ENCODE data around the gene STAT1. TPM values are rescaled to one million over a fixed set of nuclear protein-coding genes. Genes with fewer than 3 reads are reported as not detected.

STAT1 gene
- 10 to 100 TPM; 23.2 to 67.8 (median 52.2) TPM for total RNA-seq

DNA sequence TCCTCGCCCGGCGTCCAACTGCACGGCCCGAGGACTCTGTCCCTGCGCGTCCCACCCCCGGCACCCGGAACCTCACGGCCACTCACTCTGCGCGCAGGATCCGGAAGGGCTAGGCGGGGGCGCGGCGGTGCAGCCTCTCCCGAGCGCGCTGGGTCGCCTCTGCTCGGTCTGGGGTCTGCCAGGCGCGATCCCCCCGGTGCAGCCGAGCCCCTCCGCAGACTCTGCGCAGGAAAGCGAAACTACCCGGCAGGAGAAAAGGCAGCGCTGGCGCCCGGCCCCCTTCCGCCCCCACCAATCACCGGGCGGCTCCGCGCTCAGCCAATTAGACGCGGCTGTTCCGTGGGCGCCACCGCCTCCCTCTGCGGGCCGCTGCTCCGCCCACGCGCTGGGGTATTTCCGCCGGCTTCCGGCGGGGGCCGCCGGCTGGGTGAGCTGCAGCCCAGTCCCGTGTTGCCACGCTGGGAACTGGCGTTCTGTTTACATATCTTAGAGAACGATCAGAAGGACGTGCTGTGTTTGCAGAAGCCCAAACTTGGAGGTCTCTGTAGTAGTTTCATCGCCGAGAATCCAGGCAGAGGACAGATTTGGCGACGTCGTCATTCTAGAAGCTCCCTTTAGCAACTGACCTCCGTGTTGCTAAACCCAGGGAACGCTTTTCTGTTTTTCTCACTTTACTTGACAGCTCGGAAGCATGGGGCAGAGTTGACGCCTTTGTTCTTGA lies at the start of gene STAT1:
Gene STAT1, minus strand, starts transcription at position 240 of the 721 bp plus-strand sequence. CDS start 4,168 bp downstream, outside the sequence.
- intact Hi-C loops (cut with DNase I; ENCODE audit: low total_unique reads) (no loop called here), in situ Hi-C loops (cut with MboI; ENCODE audit: low pct_ligation_motif_present in 1 of 4, low pct_unique_long_range_greater_than_20kb in 1 of 4, low sequenced_read_pairs in 3 of 4) (loop anchor here in 1 of 4 donors (10.0 to 25.0 kb wide), 2 partner anchors 127 to 671 kb away; partner anchors contain the start of gene GLS)
- Histone ChIP-seq H3K27ac (peak within 1 kb of the TSS; percentile 88 to 96 (median 94)), H3K27me3 (no peaks in the 10 kb centered on the region), H3K9me3 (no peaks in the 10 kb centered on the region), H3K36me3 (peaks cover 0 to 9% (median 0%) of the 10 kb centered on the region in 4 donors), H3K4me3 (peak within 1 kb of the TSS; percentile 70 to 86 (median 76)), H3K4me1 (peaks cover 3 to 46% (median 21%) of the 10 kb centered on the region in 4 donors)
- WGBS, 2 donors (ENCODE audit: low coverage in 1 of 2): 0 to 1% methylated on average over 12 to 61 of the region's 68 CpGs
- DNase-seq: peak; percentile 95
- TF ChIP-seq POLR2AphosphoS5 (IDR thresholded peaks at IDR 0.05) (peak; percentile 91 to 93 (median 93)), CTCF (IDR thresholded peaks at IDR 0.05) (peak in 3 of 5 experiments; percentile 15 to 49 (median 41)), POLR2A (IDR thresholded peaks at IDR 0.05) (peak; percentile 93), EP300 (IDR thresholded peaks at IDR 0.05; ENCODE audit: low read depth) (peak; percentile 64)

GRCh38 chr2:191063584-191063983 lies 49.6 kb upstream of the STAT1 start:
- no peak overlapping the region for H3K27ac ChIP-seq
- in situ Hi-C loops (cut with MboI; ENCODE audit: low pct_ligation_motif_present in 1 of 4, low pct_unique_long_range_greater_than_20kb in 1 of 4, low sequenced_read_pairs in 3 of 4) (loop anchor here in 2 of 4 donors (25.0 kb wide), 2 partner anchors 424 to 449 kb away; no protein-coding TSS in a partner anchor), intact Hi-C loops (cut with DNase I; ENCODE audit: low total_unique reads) (no loop called here)

DNA sequence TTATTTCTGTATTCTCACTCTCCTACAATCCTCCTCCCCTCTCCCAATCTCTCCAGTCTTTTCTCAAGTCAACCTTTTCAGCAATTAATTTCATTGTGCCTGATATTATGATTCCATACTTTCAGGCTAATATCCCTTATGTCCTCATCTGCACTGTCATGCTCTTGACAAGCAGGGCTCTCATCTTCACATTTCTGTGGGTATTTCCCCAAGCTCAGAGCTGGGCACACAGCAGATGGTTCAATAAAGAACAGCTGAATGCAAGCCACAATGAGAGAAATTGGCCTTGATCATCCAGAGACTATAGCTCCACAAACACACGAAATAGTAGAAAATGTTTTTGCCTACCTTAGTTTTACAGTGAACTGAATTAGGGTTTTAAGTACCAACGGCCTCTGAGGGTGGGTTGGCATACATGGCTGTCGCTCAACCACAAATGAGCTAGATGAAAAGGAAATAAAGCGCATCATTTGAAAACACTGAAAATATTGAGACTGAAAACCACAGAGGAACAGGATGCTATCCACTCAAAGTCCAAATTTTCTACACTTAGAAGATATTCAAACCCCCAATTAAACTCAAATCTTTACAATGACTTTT lies 47.5 kb upstream of the STAT1 start:
- Histone ChIP-seq H3K36me3 (no peaks in the 10 kb centered on the region), H3K4me3 (no peak overlapping the region), H3K9me3 (no peaks in the 10 kb centered on the region), H3K27me3 (no peaks in the 10 kb centered on the region), H3K4me1 (no peaks in the 10 kb centered on the region), H3K27ac (no peak overlapping the region)
- no peak for DNase-seq
- WGBS, 2 donors (ENCODE audit: low coverage in 1 of 2): 64 to 80% methylated on average over 4 of the region's 4 CpGs
- intact Hi-C loops (cut with DNase I; ENCODE audit: low total_unique reads) (no loop called here), in situ Hi-C loops (cut with MboI; ENCODE audit: low pct_ligation_motif_present in 1 of 4, low pct_unique_long_range_greater_than_20kb in 1 of 4, low sequenced_read_pairs in 3 of 4) (loop anchor here in 2 of 4 donors (25.0 kb wide), 2 partner anchors 426 to 451 kb away; no protein-coding TSS in a partner anchor)
- TF ChIP-seq CTCF (IDR thresholded peaks at IDR 0.05): no peak
- TF ChIP-seq POLR2A (IDR thresholded peaks at IDR 0.05): no peak
- TF ChIP-seq POLR2AphosphoS5 (IDR thresholded peaks at IDR 0.05): no peak
- no peak for TF ChIP-seq EP300 (IDR thresholded peaks at IDR 0.05; ENCODE audit: low read depth)

More at GRCh38 chr2:191063584-191063983, 49.6 kb upstream of the STAT1 start:
- no peak for DNase-seq
- Histone ChIP-seq H3K9me3 (no peaks in the 10 kb centered on the region), H3K36me3 (no peaks in the 10 kb centered on the region), H3K4me1 (no peaks in the 10 kb centered on the region), H3K27me3 (no peaks in the 10 kb centered on the region), H3K4me3 (no peak overlapping the region)
- no peak for TF ChIP-seq EP300 (IDR thresholded peaks at IDR 0.05; ENCODE audit: low read depth)
- TF ChIP-seq POLR2A (IDR thresholded peaks at IDR 0.05): no peak
- TF ChIP-seq POLR2AphosphoS5 (IDR thresholded peaks at IDR 0.05): no peak
- no peak for TF ChIP-seq CTCF (IDR thresholded peaks at IDR 0.05)
- WGBS, 2 donors (ENCODE audit: low coverage in 1 of 2): 93% methylated on average over 1 of the region's 1 CpG; no CpG with 5 or more reads in 1 of the 2 donors

GRCh38 chr2:191059308-191059707 lies 45.3 kb upstream of the STAT1 start:
- 86 to 100% methylated on average over 1 to 3 of the region's 3 CpGs for WGBS, 2 donors (ENCODE audit: low coverage in 1 of 2)
- no peak for DNase-seq
- Histone ChIP-seq H3K9me3 (no peaks in the 10 kb centered on the region), H3K27ac (no peak overlapping the region), H3K27me3 (no peaks in the 10 kb centered on the region), H3K4me3 (no peak overlapping the region), H3K36me3 (no peaks in the 10 kb centered on the region), H3K4me1 (no peaks in the 10 kb centered on the region)
- intact Hi-C loops (cut with DNase I; ENCODE audit: low total_unique reads) (no loop called here), in situ Hi-C loops (cut with MboI; ENCODE audit: low pct_ligation_motif_present in 1 of 4, low pct_unique_long_range_greater_than_20kb in 1 of 4, low sequenced_read_pairs in 3 of 4) (loop anchor here in 3 of 4 donors (10.0 to 25.0 kb wide), 4 partner anchors 95 to 465 kb away; partner anchors contain the start of gene STAT4 (in 2 of the 3))
- TF ChIP-seq POLR2A (IDR thresholded peaks at IDR 0.05) (no peak), EP300 (IDR thresholded peaks at IDR 0.05; ENCODE audit: low read depth) (no peak), CTCF (IDR thresholded peaks at IDR 0.05) (no peak), POLR2AphosphoS5 (IDR thresholded peaks at IDR 0.05) (no peak)
